ENCODE results near the gene RTEL1. TPM values are rescaled to one million over a fixed set of nuclear protein-coding genes. Genes with fewer than 3 reads are reported as not detected.
"Not testable (repeated sequence)": the region's sequence is repeated elsewhere in the genome, so short reads cannot be mapped to it uniquely, and the experiment has no call there.

The RTEL1 gene
- total RNA-seq, 2 donors from 2014 or later = 37.8 to 114 TPM

DNA sequence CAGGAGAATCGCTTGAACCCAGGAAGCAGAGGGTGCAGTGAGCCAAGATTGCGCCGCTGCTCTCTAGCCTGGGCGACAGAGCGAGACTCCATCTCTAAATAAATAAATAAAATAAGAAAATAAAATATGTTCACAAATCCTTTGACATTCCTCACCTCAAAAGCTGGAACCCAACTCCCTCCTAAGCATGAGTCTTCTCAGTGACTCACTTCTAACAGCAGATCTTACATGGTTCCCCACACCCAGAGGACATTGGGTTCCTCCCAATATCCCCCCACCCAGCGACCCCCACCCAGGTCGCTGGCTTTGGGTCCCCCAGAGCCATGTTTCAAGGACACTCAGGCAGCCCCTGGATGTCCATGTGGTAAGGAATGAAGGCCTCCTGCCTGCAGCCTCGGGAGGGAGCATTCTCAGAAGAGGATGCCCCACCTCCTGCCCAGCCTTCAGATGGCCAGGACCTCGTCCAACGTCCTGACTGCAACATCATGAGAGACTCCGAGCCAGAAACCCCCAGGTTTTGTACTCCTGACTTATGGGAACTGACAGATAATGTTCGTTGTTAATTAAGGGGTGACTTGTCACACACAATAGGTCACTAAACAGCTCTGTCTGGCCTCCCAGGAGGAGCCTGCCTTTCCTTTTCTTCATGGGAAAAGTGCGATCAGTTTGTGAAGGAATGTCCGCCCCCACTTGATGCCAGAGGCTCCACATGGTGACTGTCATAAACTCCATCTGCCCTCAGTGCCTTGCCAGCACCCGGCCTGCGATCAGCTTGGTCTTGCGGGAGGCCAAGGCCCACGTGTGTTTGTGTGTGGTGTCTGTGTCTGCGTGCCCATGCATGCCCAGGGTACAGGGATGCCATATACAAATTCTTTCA is 21.1 kb upstream of the RTEL1 start:
- DNase-seq (ENCODE audit: low spot score) = no peak
- ATAC-seq (ENCODE audit: insufficient number of reproducible peaks, low FRiP score, low read depth) = no peak
- Histone ChIP-seq H3K27me3 (replicated peaks; ENCODE audit: insufficient read depth) (no peaks in the 10 kb centered on the region), H3K4me3 (no peak overlapping the region), H3K9me3 (no peaks in the 10 kb centered on the region), H3K27ac (no peak overlapping the region), H3K4me1 (ENCODE audit: control insufficient read depth in 1 of 2, low read depth in 2 of 2) (peaks cover under 1 to 2% of the 10 kb centered on the region in 2 donors), H3K36me3 (no peaks in the 10 kb centered on the region)
- TF ChIP-seq, protein P1, sequence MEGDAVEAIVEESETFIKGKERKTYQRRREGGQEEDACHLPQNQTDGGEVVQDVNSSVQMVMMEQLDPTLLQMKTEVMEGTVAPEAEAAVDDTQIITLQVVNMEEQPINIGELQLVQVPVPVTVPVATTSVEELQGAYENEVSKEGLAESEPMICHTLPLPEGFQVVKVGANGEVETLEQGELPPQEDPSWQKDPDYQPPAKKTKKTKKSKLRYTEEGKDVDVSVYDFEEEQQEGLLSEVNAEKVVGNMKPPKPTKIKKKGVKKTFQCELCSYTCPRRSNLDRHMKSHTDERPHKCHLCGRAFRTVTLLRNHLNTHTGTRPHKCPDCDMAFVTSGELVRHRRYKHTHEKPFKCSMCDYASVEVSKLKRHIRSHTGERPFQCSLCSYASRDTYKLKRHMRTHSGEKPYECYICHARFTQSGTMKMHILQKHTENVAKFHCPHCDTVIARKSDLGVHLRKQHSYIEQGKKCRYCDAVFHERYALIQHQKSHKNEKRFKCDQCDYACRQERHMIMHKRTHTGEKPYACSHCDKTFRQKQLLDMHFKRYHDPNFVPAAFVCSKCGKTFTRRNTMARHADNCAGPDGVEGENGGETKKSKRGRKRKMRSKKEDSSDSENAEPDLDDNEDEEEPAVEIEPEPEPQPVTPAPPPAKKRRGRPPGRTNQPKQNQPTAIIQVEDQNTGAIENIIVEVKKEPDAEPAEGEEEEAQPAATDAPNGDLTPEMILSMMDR (IDR thresholded peaks at IDR 0.05) = no peak

DNA sequence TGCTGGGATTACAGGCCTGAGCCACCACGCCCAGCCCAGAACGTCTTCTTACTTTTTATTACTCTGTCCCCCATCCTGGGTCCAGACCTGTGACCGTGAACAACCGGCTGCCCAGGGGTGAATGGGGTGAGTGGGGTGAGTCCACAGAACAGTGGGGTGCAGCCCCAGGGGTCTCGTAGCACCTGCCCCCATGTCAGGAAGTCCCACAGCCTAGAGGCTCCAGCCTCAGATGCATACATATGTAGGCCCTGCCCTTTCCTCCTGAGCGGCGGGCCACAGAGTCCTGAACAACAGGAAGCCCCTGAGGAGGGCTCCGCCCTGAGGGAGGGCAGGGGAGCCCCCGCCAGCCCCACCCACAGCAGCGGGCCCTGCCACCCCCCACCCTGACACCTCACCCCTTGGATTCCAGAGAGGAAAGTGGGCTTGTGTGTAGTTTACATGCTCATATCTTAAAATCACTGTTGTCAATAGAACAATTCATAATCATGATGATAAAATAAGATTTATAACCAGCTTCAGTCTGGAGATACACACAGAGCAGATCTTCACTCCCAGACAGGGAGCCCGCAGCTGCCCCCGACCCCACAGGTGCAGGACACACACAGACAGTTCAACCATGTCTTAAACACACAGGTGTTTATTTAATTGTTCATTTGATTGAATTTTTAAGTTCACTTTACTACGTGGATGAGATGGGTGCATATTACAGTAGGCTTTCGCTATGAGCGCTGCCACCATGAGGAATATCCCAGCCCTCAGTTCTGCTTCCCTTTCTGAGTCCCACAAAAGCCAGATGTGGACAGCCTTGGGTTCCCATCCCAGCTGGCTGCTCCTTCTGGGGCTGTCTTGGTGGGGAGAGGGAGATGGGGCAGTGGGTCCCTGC is 18.8 kb upstream of the RTEL1 start:
- Histone ChIP-seq H3K27ac (no peak overlapping the region), H3K4me3 (no peak overlapping the region), H3K9me3 (no peaks in the 10 kb centered on the region), H3K36me3 (no peaks in the 10 kb centered on the region), H3K4me1 (ENCODE audit: control insufficient read depth in 1 of 2, low read depth in 2 of 2) (peaks cover 7 to 8% of the 10 kb centered on the region in 2 donors), H3K27me3 (replicated peaks; ENCODE audit: insufficient read depth) (no peaks in the 10 kb centered on the region)
- TF ChIP-seq, protein P1 (IDR thresholded peaks at IDR 0.05) = no peak
- DNase-seq (ENCODE audit: low spot score) (no peak), ATAC-seq (ENCODE audit: insufficient number of reproducible peaks, low FRiP score, low read depth) (no peak)

GRCh38 chr20:63640086-63640485 is 18.0 kb upstream of the RTEL1 start:
- DNase-seq (ENCODE audit: low spot score) (no peak), ATAC-seq (ENCODE audit: insufficient number of reproducible peaks, low FRiP score, low read depth) (no peak)
- Histone ChIP-seq H3K9me3 (no peaks in the 10 kb centered on the region), H3K27me3 (replicated peaks; ENCODE audit: insufficient read depth) (no peaks in the 10 kb centered on the region), H3K36me3 (no peaks in the 10 kb centered on the region), H3K4me3 (peak overlapping the region; percentile 21), H3K4me1 (ENCODE audit: control insufficient read depth in 1 of 2, low read depth in 2 of 2) (peaks cover 5 to 8% of the 10 kb centered on the region in 2 donors), H3K27ac (no peak overlapping the region)
- TF ChIP-seq, protein P1 (IDR thresholded peaks at IDR 0.05) = no peak

- not testable (repeated sequence) for H3K27ac ChIP-seq; H3K27me3 ChIP-seq (replicated peaks; ENCODE audit: insufficient read depth); H3K4me1 ChIP-seq (ENCODE audit: control insufficient read depth in 1 of 2, low read depth in 2 of 2); ATAC-seq (ENCODE audit: insufficient number of reproducible peaks, low FRiP score, low read depth); H3K9me3 ChIP-seq; H3K36me3 ChIP-seq; DNase-seq (ENCODE audit: low spot score)
- peak overlapping the region; percentile 38 for H3K4me3 ChIP-seq
Measured at GRCh38 chr20:63640686-63641085, 17.4 kb upstream of the RTEL1 start.

- Histone ChIP-seq H3K36me3 (no peaks in the 10 kb centered on the region), H3K27ac (peak overlapping the region; percentile 34 to 47), H3K4me1 (ENCODE audit: control insufficient read depth in 1 of 2, low read depth in 2 of 2) (peaks cover 5 to 8% of the 10 kb centered on the region in 2 donors), H3K9me3 (no peaks in the 10 kb centered on the region), H3K4me3 (peak overlapping the region; percentile 56), H3K27me3 (replicated peaks; ENCODE audit: insufficient read depth) (no peaks in the 10 kb centered on the region)
- ATAC-seq (ENCODE audit: insufficient number of reproducible peaks, low FRiP score, low read depth) (no peak), DNase-seq (ENCODE audit: low spot score) (no peak)
- TF ChIP-seq, protein P1 (IDR thresholded peaks at IDR 0.05) = no peak
Measured at GRCh38 chr20:63641146-63641791, 16.8 kb upstream of the RTEL1 start.

All from thoracic aorta (tissue), 2 donors.